HepG2 (cell line): Measurements from ENCODE around the gene CADPS. TPM values are rescaled to one million over a fixed set of nuclear protein-coding genes. Genes with fewer than 3 reads are reported as not detected.
A peak's percentile ranks its signal among the peaks of the same experiment; 100 is the strongest.

Source experiments
- CBX2 ChIP-seq, 2 experiments: fragments of 200-600 bp in 1 of 2; sonication (generic); formaldehyde crosslinking in 1 of 2; IDR thresholded peaks; 2 replicates each; pipeline versions ENCODE4 v1.7.0 to v1.8.1; 2018 to 2022; ENCODE audit warnings: low read depth in 2 of 2, low read length in 1 of 2, mild to moderate bottlenecking in 1 of 2, missing genetic modification reagents in 1 of 2
- CCAR2 ChIP-seq: fragments of 200-400 bp; formaldehyde crosslinking; optimal IDR thresholded peaks from 2 replicates; pipeline ENCODE3; 2018; ENCODE audit warnings: low read depth, mild to moderate bottlenecking, low read length, moderate library complexity
- EHMT2 ChIP-seq: fragments of 200-600 bp; sonication (generic); IDR thresholded peaks from 2 replicates; pipeline ENCODE4 v1.7.0; 2017; ENCODE audit warnings: antibody characterized with exemption, low read depth, low read length, borderline replicate concordance
- FOXA3 ChIP-seq: IDR thresholded peaks from 2 replicates; pipeline ENCODE4 v1.6.1; 2016; ENCODE audit warnings: missing genetic modification reagents, missing compliant biosample characterization
- HMG20A ChIP-seq: IDR thresholded peaks from 2 replicates; pipeline ENCODE4 v1.6.1; 2016; ENCODE audit warnings: borderline replicate concordance
- IKZF4 ChIP-seq: sonication (generic); formaldehyde crosslinking; IDR thresholded peaks from 2 replicates; pipeline ENCODE4 v1.5.1; 2020; ENCODE audit warnings: borderline replicate concordance, mild to moderate bottlenecking, low read depth, missing genetic modification reagents; ENCODE audit errors: not compliant biosample characterization
- MXI1 ChIP-seq: IDR thresholded peaks from 3 replicates; pipeline ENCODE4 v1.6.1; 2012; ENCODE audit warnings: low read depth, low read length, inconsistent platforms, borderline replicate concordance
- NCOR1 ChIP-seq: fragments of 200-600 bp; sonication (generic); IDR thresholded peaks from 2 replicates; pipeline ENCODE4 v1.7.0; 2017; ENCODE audit warnings: antibody characterized with exemption, low read length, borderline replicate concordance
- NFE2L2 ChIP-seq: fragments of 150-350 bp; IDR thresholded peaks from 2 replicates; pipeline ENCODE4 v1.6.1; 2014; ENCODE audit warnings: low read length
- NPAS2 ChIP-seq: sonication (generic); formaldehyde crosslinking; IDR thresholded peaks from 2 replicates; pipeline ENCODE4 v1.8.0; 2022; ENCODE audit warnings: mild to moderate bottlenecking, missing genetic modification reagents, borderline replicate concordance
- SP1 ChIP-seq, 2 experiments: fragments of 450-650 bp in 1 of 2; sonication (generic) in 1 of 2; formaldehyde crosslinking in 1 of 2; IDR thresholded peaks; 2 replicates each; pipeline versions ENCODE4 v1.4.0 to v1.6.1; 2016 to 2020; ENCODE audit warnings: missing genetic modification reagents in 1 of 2
- STAT6 ChIP-seq: sonication (generic); formaldehyde crosslinking; IDR thresholded peaks from 2 replicates; pipeline ENCODE4 v1.4.0; 2020; ENCODE audit warnings: missing genetic modification reagents, mild to moderate bottlenecking, borderline replicate concordance
- TGIF2 ChIP-seq: IDR thresholded peaks from 2 replicates; pipeline ENCODE4 v1.6.1; 2016; ENCODE audit warnings: control low read depth, missing compliant biosample characterization
- ZBTB39 ChIP-seq: sonication (generic); formaldehyde crosslinking; IDR thresholded peaks from 2 replicates; pipeline ENCODE4 v1.5.0; 2020; ENCODE audit warnings: missing genetic modification reagents
- ZNF280D ChIP-seq: sonication (generic); formaldehyde crosslinking; IDR thresholded peaks from 2 replicates; pipeline ENCODE4 v1.5.1; 2020; ENCODE audit warnings: mild to moderate bottlenecking, missing genetic modification reagents
- ZNF331 ChIP-seq: sonication (generic); formaldehyde crosslinking; IDR thresholded peaks from 2 replicates; pipeline ENCODE4 v1.4.0; 2020; ENCODE audit warnings: missing genetic modification reagents
- ZNF747 ChIP-seq: sonication (generic); formaldehyde crosslinking; IDR thresholded peaks from 2 replicates; pipeline ENCODE4 v1.8.1; 2023; ENCODE audit warnings: missing genetic modification reagents, mild to moderate bottlenecking, borderline replicate concordance
- polyA plus RNA-seq, 8 experiments: library from polyadenylated mRNA; depleted of rRNA in 3 of 8; stranded (reverse) in 7 of 8; unstranded in 1 of 8; fragments of >200 nt; fragmentation: Illumina TruSeq in 4 of 8; extraction: Trizol in 4 of 8; gene quantifications; 2 replicates each; pipeline versions ENCODE4 v1.2.1 to v1.2.3, GENCODE V29; 2011 to 2016; ENCODE audit warnings: low read depth in 4 of 8, missing spikeins in 1 of 8, mixed read lengths in 1 of 8; ENCODE audit not compliant: insufficient read depth in 1 of 8
- total RNA-seq, 5 experiments: library from RNA; depleted of rRNA; stranded (reverse); fragments of >200 nt; fragmentation: Illumina TruSeq; extraction: Trizol; gene quantifications; 2 replicates each; pipeline ENCODE4 v1.2.3, GENCODE V29; 2016; ENCODE audit warnings: low read depth in 1 of 5
- TF ChIP-seq, protein P1 (sequence below): sonication (generic); formaldehyde crosslinking; IDR thresholded peaks from 2 replicates; pipeline ENCODE4 v1.4.0; 2020; ENCODE audit warnings: missing genetic modification reagents, borderline replicate concordance

The CADPS gene
- total and polyA plus RNA-seq, 2 of the 13 experiments (the other 11 are each of a cell fraction or from before 2014, with no cell fraction given) = not detected

DNA sequence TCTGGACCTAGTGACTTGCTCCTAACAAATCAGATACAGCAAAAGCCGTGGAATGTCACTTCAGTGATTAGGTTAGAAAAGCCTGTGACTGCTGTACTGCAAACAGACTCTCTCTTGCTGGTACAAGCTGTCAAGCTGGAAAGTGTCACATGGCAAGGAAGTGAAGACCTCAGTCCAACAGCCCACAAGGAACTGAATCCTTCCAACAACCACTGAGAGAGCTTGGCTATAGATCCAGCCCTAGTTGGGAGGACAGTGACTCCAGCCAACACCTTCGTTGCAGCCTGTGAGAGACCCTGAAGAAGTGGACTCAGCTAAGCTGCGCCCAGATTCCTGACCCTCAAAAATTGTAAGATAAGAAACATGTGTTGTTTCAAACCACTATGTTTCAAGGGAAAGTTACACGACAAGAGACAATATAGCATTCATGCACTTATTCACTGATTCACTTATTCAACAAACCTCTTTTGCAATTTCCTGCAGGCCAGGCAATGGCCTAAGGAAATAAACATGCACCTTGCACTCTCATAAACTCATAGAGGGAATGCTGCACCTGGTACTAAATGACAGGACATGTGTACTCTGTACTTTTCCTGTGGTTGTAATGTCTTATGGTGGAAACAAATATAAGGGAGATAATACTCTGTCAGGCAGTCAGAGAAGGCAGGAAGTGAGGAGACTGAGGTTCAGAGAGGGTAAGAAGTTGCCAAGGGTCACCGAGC, 142.9 kb downstream of the CADPS start (continued):
- TF ChIP-seq IKZF4 (CRISPR knock-in tag) = no peak
- TF ChIP-seq CCAR2 = no peak
- TF ChIP-seq CBX2 (IDR thresholded peaks at IDR 0.05; ENCODE audit: low read depth, low read length) = no peak
- TF ChIP-seq CBX2 (CRISPR knock-in tag; IDR thresholded peaks at IDR 0.05; ENCODE audit: low read depth) = 0 out of 2 replicates have a peak, but pooled peaks have one; percentile 39
- TF ChIP-seq ZBTB39 (CRISPR knock-in tag) = peak; percentile 94
- TF ChIP-seq STAT6 = peak; percentile 65; the same call in 1 of the 2 replicates
- peak; percentile 73 for TF ChIP-seq ZNF747 (CRISPR knock-in tag)
- TF ChIP-seq NFE2L2 = no peak
- peak; percentile 94 for TF ChIP-seq HMG20A (CRISPR knock-in tag)
- TF ChIP-seq ZNF280D (CRISPR knock-in tag) = peak; percentile 87; the same call in 1 of the 2 replicates
- TF ChIP-seq SP1 (IDR thresholded peaks at IDR 0.05) = no peak
- no peak for TF ChIP-seq SP1 (CRISPR knock-in tag; IDR thresholded peaks at IDR 0.05)
- TF ChIP-seq EHMT2 = peak; percentile 67; the same call in 1 of the 2 replicates
- TF ChIP-seq, protein P1, sequence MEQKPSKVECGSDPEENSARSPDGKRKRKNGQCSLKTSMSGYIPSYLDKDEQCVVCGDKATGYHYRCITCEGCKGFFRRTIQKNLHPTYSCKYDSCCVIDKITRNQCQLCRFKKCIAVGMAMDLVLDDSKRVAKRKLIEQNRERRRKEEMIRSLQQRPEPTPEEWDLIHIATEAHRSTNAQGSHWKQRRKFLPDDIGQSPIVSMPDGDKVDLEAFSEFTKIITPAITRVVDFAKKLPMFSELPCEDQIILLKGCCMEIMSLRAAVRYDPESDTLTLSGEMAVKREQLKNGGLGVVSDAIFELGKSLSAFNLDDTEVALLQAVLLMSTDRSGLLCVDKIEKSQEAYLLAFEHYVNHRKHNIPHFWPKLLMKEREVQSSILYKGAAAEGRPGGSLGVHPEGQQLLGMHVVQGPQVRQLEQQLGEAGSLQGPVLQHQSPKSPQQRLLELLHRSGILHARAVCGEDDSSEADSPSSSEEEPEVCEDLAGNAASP (CRISPR knock-in tag) = peak; percentile 64
- 0 out of 3 replicates have a peak, but pooled peaks have one; percentile 40 for TF ChIP-seq MXI1
- 0 out of 2 replicates have a peak, but pooled peaks have one; percentile 27 for TF ChIP-seq TGIF2 (CRISPR knock-in tag)
- TF ChIP-seq NCOR1 = peak; percentile 77; the same call in 1 of the 2 replicates
- TF ChIP-seq FOXA3 = peak; percentile 97
- TF ChIP-seq ZNF331 (CRISPR knock-in tag) = peak; percentile 73; the same call in 1 of the 2 replicates
- TF ChIP-seq NPAS2 (CRISPR knock-in tag) = no peak
